Mucosa of descending colon (tissue), 3 donors: ENCODE results near the gene NUDT22. TPM values are rescaled to one million over a fixed set of nuclear protein-coding genes. Genes with fewer than 3 reads are reported as not detected.

ENCODE experiments used
- ATAC-seq: fragments of 200-7000 bp; cut with Tn5 transposase; one replicate; pipeline ENCODE4 v1.9.1; 2020; ENCODE audit warnings: mild to moderate bottlenecking, moderate library complexity
- DNase-seq, 3 donors: peaks; one replicate each; pipeline ENCODE4 v3.0.0-alpha.2; 2020
- H3K36me3 ChIP-seq: fragments of 200-600 bp; one replicate; pipeline ENCODE4 v1.8.0; 2021; ENCODE audit warnings: low read depth, mild to moderate bottlenecking
- H3K4me1 ChIP-seq: fragments of 200-600 bp; one replicate; pipeline ENCODE4 v1.8.0; 2021; ENCODE audit warnings: low read depth, mild to moderate bottlenecking
- H3K4me3 ChIP-seq: fragments of 200-600 bp; one replicate; pipeline ENCODE4 v1.8.0; 2021; ENCODE audit warnings: mild to moderate bottlenecking
- H3K9me3 ChIP-seq: fragments of 200-600 bp; one replicate; pipeline ENCODE4 v1.8.0; 2021; ENCODE audit warnings: mild to moderate bottlenecking
- intact Hi-C, 2 donors: fragments of 100-400 bp; cut with DNase I in 1 of 2; cut with micrococcal nuclease in 1 of 2; formaldehyde crosslinking; loops; one replicate each; pipeline versions ENCODE4 v1.11.0 to v1.11.1; 2022; cut with DNase I, micrococcal nuclease
- total RNA-seq, 3 donors: library from RNA; stranded (reverse); fragmentation: NEBNext Ultra II Directional in 2 of 3; extraction: Animal tissue kit (Norgen Biotek cat#: 25700) in 2 of 3; gene quantifications; one replicate each; pipeline versions ENCODE4 v1.2.1 to v1.2.4, GENCODE V29; 2021 to 2023
- TF ChIP-seq, protein P1 (sequence below): fragments of 200-600 bp; IDR thresholded peaks from one replicate; pipeline ENCODE4 v1.8.0; 2022; ENCODE audit warnings: antibody characterized with exemption, mild to moderate bottlenecking
- donor health status: DM: no; HTN: no; CAD: no; lungs with moderate emphysema.
- donor health status: DM: no; HTN: no; CAD: no.
- donor health status: DM: no; HTN: yes; CAD: no.

NUDT22 gene
- total RNA-seq, 3 donors from 2014 or later: 81.6 to 137 (median 119) TPM

DNA sequence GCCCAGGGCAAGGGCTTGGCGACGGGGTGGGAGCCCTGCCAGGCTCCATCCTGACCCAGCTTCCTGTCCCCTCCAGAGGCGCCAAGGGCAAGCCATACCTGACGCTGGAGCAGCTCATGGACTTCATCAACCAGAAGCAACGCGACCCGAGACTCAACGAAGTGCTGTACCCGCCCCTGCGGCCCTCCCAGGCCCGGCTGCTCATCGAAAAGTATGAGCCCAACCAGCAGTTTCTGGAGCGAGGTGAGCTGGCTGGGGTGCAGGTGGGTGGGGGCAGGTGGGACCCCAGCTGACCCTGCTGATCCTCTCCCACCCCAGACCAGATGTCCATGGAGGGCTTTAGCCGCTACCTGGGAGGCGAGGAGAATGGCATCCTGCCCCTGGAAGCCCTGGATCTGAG lies 30.2 kb downstream of the NUDT22 start:
- TF ChIP-seq, protein P1, sequence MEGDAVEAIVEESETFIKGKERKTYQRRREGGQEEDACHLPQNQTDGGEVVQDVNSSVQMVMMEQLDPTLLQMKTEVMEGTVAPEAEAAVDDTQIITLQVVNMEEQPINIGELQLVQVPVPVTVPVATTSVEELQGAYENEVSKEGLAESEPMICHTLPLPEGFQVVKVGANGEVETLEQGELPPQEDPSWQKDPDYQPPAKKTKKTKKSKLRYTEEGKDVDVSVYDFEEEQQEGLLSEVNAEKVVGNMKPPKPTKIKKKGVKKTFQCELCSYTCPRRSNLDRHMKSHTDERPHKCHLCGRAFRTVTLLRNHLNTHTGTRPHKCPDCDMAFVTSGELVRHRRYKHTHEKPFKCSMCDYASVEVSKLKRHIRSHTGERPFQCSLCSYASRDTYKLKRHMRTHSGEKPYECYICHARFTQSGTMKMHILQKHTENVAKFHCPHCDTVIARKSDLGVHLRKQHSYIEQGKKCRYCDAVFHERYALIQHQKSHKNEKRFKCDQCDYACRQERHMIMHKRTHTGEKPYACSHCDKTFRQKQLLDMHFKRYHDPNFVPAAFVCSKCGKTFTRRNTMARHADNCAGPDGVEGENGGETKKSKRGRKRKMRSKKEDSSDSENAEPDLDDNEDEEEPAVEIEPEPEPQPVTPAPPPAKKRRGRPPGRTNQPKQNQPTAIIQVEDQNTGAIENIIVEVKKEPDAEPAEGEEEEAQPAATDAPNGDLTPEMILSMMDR: no peak
- peaks cover 8% of the 10 kb centered on the region for H3K4me1 ChIP-seq
- intact Hi-C loops: no loop called here
- no peak for DNase-seq
- no peaks in the 10 kb centered on the region for H3K9me3 ChIP-seq
- H3K36me3 ChIP-seq: peaks cover 3% of the 10 kb centered on the region
- no peak for ATAC-seq
- H3K4me3 ChIP-seq: no peak overlapping the region

DNA sequence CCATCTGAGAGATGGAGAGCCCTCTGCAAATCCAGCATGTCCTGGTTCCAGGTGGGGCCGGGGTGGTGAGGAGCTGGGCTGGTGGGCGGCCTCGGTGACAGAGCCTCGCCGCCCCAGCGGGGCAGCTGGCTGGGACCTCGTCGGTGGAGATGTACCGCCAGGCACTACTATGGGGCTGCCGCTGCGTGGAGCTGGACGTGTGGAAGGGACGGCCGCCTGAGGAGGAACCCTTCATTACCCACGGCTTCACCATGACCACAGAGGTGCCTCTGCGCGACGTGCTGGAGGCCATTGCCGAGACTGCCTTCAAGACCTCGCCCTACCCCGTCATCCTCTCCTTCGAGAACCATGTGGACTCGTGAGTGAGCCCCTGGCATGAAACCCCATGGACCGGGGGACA lies 32.3 kb downstream of the NUDT22 start:
- intact Hi-C loops: no loop called here
- no peak for DNase-seq
- peaks cover 3% of the 10 kb centered on the region for H3K36me3 ChIP-seq

DNA sequence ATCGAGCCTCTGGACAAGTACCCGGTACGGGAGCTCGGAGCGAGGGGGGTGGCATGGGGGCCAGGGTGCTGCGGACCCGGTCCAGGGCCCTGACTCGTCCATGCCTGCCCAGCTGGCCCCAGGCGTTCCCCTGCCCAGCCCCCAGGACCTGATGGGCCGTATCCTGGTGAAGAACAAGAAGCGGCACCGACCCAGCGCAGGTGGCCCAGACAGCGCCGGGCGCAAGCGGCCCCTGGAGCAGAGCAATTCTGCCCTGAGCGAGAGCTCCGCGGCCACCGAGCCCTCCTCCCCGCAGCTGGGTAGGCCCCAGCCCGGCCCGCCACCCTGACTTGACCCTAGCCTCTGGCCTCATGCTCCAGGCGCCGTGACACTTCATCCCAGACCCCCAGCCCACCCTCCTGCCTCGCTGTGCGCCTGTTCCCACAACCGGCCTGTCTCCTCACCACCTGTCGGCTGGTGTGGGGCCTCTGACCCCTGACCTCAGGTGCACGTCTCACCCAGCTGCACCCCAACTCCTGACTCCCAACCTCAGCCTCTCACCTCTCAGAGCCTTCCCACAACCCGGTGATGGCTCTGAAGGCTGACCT lies 33.0 kb downstream of the NUDT22 start:
- Histone ChIP-seq H3K9me3 (no peaks in the 10 kb centered on the region), H3K4me1 (no peaks in the 10 kb centered on the region), H3K36me3 (peaks cover 3% of the 10 kb centered on the region), H3K4me3 (no peak overlapping the region)
- TF ChIP-seq, protein P1: no peak
- DNase-seq: no peak
- intact Hi-C loops: no loop called here
- no peak for ATAC-seq

More for the DNA sequence above, 32.3 kb downstream of the NUDT22 start:
- ATAC-seq: no peak
- no peaks in the 10 kb centered on the region for H3K9me3 ChIP-seq
- no peaks in the 10 kb centered on the region for H3K4me1 ChIP-seq
- TF ChIP-seq, protein P1: no peak
- no peak overlapping the region for H3K4me3 ChIP-seq

DNA sequence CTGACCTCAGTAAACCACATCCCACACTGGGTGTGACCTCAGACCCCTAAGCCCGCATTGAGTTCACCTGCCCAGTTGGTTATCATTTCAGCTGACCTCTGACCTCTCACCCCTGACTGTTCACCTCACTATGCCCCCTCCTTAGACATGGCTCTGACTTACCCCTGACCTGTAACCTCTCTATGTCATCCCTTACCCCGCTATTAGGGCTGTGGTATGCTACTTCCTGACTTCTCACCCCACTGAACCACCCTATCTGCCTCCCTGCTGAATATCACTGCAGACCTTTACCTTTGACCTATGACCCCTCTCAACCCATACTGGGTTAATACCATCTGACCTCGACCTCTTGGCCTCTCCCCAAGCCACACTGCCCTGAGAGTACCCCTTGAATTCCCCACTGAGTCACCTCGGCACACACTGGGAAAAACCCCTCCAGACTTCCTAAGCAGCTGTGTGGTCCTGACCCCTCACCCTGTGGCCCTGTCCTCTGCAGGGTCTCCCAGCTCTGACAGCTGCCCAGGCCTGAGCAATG lies 33.5 kb downstream of the NUDT22 start:
- intact Hi-C loops: no loop called here
- DNase-seq (no peak), ATAC-seq (no peak)
- H3K4me3 ChIP-seq: no peak overlapping the region
- TF ChIP-seq, protein P1: no peak
- H3K9me3 ChIP-seq: no peaks in the 10 kb centered on the region
- no peaks in the 10 kb centered on the region for H3K4me1 ChIP-seq
- H3K36me3 ChIP-seq: peaks cover 3% of the 10 kb centered on the region

DNA sequence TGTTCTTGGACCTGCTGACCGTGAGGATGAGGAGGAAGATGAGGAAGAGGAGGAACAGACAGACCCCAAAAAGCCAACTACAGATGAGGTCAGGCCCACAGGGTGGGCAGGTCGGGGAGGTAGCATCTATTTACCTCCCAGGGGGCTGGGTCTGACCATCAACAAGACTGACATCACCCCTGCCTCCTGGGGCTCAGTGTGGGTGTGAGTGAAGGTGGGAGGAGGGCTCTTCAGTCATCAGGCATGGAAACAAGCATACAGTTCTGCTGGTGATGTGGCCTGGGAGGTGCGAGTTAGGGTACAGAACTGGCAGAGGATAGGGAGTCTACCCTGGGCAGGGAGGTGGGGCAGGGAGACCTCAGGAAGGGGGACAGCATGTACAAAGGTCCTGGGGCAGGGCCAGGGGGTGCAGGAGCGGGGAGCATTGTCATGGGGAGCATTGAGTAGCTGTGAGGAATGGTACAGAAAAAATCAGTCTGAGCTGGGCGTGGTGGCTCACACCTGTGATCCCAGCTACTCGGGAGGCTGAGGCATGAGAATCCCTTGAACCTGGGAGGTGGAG lies 34.2 kb downstream of the NUDT22 start:
- H3K9me3 ChIP-seq: no peaks in the 10 kb centered on the region
- H3K36me3 ChIP-seq: peaks cover 3% of the 10 kb centered on the region
- intact Hi-C loops: no loop called here
- TF ChIP-seq, protein P1: no peak
- ATAC-seq (no peak), DNase-seq (no peak)
- H3K4me3 ChIP-seq: no peak overlapping the region
- H3K4me1 ChIP-seq: no peaks in the 10 kb centered on the region
